CD4-positive, alpha-beta T cell treated with Interleukin-10 for 1 hour (primary cell): Measurements from ENCODE around the gene LAMA5.

Experiments used
- DNase-seq: peaks from one replicate; pipeline ENCODE4 v3.0.0-alpha.2; 2020

LAMA5 gene

DNA sequence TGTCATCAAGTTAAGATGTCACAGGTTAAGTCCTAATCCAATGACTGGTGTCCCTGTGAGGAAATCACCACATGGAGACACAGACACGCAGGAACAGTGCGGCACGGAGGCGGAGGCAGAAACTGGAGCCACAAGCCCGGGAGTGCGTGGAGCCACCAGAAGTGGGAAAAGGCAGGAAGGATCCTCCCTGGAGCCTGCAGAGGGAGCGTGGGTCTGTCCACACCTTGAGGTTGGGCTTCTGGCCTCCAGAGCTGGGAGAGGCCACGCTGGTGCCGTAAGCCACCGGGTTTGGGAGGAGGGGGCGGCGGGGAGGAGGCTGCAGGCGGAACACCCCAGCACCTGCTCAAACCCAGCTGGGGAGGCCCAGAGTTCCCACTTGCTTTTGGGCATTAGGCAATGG is 36.2 kb upstream of the LAMA5 start:
- no peak for DNase-seq

DNA sequence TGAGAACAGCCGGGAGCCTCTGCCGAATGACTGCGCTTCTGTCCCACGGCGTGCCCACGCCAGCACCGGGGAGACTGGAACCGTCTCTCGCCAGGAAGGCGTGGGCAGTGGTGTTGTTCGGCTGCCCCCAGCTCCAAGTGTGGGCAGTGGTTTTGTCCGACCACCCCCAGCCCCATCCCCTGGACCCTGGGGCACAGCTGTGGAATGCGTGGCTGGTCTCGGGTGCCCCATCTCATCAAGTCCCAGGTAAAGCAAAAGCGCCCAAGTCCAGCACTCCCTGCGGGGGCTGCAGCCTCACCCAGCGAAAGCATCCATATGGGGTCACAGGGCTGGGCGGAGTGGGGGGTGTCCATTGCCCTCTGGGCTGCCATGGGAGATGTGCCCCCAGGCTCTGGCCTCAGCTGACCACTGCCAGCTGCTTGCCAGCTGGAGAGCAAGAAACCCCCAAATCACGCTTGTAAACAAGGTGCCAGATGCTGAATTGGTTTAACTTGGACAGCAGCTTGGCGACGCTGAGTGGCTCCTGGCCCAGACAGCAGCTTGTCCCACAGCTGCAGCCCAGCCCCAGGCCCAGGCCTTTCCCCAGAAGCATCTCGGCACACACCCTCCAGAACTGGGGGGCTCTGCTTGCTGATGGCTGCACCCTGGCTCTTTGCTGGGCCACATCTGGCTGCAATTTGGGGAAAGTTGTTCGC is 35.5 kb upstream of the LAMA5 start:
- no peak for DNase-seq

DNA sequence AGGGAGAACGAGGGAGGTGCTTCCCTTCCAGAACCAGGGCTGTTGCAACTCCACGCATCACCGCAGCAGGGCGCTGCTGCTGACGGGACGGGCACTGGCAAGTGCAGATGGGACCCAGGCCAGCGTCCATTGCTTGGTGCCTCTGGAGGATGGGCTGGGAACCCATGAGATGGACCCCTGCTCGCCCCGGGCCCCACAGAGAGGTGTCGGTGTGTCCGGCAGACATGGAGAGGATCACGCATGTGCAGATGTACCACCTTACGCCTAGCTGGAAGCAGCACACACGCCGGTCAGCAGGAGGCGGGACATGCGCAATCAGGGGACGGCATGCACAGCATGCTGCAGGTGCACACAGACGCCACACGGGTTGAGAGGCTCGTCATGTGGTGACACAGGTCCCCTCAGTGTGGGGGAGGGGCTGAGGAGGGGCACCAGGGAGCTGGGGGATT is 34.2 kb upstream of the LAMA5 start:
- no peak for DNase-seq

DNA sequence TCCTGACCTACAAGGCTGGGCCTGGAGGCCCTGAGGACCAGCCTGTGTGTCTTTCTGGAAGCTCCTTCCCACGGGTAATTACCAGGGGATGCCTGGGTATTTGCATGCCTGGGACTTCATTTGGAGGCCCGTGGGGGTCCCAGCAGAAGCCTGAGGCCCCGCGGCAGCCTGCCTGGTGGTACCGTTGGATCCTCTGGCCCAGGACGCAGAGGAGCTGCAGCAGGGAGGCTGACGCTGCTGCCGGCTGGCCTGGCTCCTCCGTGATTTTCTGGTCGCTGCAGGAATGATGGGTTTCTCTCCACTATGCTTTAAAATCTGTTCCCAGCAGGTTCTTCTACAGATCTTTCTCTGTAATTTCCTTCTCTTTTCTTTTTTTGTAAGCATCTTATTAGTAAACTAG is 33.4 kb upstream of the LAMA5 start:
- DNase-seq: no peak

DNA sequence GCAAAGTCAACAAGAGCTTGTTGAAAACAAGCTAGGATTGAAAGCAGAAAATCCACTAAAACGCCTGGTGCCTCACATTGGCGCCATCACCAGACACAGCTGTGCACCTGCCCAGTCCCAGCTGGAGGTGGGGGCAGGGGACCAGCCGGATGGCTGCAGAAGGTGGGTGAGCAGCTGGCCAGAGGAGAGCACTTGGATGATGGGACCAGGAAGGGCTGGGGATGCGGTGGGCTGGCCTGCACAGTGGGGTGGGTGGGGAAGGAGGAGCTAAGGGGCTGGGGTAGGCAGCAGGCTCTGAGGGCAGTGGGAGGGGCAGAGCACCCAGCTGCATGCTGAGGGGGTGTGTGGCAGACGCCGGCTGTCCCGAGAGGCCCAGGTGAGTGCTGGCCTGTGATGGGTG is 32.9 kb upstream of the LAMA5 start:
- no peak for DNase-seq

DNA sequence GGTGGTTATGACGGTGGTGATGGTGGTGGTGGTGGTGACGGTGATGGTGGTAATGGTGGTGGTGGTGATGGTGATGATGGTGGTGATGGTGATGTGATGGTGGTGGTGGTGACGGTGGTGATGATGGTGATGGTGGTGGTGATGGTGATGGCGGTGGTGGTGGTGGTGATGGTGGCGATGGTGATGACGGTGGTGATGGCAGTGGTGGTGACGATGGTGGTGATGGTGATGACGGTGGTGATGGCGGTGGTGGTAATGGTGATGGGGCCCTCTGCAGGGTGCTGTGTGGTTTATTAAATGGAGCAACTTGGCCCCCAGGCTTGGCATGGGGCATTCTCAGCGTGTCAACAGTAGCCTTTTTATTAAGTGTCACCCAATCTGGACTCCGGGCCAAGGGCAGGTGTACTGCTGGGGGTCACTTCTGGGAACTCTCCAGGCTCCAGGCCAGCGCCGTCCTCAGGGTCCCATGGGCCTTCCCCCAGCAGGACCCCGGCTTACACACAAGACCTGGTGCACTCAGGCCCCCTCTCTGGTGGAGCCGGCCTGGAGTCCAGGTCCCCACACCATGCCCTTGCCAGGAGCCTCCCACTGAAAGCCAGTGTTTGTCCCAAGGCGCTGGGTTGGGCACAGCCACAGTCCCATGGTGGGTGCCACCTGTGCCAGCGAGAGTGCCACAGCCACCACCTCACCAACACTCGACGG is 31.2 kb upstream of the LAMA5 start:
- no peak for DNase-seq

DNA sequence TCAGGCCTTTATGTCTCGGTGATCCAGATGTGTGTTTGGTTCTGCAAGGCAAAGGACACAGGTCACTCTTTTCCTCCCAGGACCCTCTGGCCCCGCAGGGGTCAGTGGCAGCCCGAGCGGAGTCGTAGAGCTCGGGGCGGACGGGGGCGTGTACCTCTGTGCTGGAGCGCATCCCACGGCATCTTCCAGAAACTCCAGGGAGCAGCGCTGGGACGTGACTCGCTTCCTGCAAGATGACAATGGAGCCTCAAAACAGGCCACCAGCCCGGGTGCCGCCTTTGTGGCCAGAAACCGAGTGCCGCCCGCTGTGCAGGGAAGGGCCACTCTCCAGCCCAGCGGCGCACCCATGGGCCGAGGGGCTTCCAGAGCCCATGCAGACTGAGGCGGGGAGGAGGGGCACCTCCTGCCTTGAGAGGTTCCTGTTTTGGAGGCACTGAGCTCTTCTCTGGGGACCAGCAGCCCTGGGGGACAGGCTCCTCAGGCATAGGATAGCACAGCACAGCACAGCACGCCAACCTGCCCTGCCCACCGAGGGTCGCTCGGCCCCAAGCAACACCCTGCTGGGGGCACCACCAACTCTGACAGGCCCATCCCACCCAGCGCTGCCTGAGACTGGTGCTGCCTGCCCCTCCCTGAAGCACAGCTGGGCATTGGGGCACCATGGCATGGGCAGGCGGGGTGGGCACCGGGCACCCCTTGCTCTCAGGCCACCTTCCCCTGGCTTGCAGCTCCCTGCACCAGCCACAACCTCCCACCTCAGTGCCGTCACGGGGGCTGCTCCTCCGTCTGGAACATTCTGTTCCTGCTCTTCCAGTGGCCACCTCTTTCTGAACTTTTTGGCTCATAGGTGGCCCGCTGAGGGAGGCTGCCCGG is 29.5 kb upstream of the LAMA5 start:
- DNase-seq: no peak

DNA sequence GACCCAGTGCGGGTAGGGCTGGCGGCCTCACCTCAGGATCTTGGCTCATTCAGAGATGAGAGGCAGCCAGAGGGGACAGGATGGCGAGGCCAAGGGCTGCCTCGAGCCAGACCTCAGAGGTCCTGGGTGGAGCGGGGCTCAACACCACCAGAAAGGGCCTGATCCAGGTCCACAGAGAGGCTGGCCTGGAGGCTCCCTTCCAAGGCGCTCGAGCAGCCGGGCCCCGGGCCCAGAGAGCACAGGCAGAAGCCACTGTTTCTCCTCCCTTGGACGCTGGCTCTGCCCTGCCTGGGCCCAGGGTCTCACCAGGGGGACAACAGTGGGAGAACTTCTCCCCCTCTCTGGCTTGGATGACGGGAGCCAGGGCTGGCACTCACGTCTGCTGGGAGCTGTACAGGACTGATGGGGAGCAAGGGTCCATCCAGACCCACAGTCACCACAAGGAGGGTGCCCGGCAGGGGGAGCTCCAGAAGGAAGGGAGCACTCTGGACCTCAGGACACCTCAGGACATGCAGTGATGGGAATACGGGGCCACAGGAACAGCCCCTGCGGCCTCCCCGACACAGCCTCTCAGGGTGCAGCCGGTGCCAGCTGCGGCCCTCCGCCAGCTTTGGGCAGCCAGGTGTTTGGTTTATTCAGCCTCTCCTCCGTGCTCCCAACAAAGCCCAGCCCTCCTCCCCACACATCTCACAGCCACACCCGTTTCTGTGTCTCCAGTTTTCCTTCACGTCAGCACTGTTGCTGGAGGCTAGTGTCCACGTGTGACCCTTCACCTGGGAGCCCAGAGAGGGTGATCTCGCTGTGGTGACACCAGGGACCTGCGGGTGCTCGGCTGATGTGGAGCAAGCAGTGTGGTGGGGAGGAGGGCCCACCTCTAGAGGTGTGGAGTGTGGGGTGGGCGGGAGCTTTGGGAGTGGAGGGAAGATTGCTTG is 28.5 kb upstream of the LAMA5 start:
- DNase-seq: no peak

DNA sequence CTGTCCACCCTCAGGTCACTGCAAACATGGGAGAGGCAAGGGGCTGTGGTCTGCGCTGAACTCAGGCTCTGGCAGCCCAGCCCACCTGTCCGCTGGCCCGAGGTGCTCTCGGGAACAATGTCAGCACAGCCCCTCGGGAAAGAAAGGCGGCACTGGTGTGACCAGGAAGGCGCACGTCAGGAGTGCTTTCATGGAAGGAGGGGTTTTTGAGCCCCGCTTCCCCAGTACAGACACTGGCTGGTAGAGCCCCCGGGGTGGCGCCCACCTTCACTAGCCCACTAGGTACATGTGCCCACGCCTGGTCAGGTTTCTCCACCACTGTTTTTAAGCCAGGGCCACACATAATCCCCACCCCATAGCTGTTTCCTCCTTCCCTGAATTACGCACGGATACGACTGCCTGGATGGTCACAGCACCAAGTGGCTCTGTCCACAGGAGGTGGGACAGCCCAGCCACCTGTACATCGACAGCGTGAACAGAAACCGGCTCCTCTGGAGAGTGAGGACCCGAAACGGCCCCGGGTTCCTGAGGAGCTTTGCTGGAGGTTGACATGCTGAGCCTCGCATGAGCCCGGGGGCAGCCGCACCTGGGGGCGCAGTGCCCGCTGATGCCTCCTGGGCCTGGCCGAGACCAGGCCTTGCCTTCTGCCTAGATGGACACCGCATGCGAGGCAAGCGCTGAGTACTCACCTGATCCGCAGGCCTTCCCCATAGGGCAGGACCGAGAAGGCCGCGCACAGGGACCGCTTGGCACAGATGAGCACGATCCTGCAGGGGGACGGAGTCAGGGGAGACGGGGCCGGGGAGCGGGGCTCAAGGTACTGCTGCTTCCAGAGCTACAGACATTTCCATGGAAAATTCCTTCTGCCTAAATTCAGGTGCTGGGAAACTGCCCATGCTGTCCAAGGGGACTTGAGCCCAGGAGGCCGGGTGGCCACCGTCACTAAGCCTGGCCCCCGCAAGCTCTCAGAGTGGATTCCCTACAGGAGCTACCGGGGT is 27.4 kb upstream of the LAMA5 start:
- no peak for DNase-seq

DNA sequence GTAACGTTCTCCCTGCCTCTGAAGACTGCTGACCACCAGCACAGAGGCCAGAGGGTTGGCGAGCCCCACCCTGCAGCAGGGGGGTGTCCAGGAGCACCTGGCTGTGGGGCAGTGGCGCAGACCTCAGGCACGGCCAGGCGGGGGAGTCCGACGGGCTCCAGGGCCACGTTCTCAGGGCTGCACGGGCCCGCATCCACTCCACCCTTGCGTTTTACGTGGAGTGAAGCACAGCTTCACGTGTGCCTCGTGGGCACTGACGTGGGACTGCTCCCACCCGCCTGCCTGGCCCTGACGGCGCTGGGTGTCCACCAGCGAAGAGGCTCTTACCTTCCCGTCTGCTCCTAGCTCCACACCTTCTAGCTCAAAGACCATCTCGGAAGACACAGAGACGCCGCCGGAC is 26.7 kb upstream of the LAMA5 start:
- DNase-seq: no peak

DNA sequence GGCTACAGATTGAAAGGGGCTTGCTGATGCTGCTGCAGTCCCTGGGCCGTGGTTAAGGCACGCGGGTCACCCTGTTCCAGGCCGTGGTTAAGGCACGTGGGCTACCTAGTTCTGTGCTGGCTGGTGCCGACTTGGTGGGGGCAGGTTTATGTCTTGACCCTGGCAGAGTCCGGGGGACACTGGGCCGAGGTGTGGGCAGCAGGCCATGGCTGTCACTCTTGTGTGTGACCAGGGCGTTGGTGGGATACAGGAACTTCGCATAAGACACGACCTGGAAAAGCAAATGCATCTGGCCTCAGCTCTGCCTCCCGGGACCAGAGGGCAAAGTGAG is 26.2 kb upstream of the LAMA5 start:
- DNase-seq: no peak

DNA sequence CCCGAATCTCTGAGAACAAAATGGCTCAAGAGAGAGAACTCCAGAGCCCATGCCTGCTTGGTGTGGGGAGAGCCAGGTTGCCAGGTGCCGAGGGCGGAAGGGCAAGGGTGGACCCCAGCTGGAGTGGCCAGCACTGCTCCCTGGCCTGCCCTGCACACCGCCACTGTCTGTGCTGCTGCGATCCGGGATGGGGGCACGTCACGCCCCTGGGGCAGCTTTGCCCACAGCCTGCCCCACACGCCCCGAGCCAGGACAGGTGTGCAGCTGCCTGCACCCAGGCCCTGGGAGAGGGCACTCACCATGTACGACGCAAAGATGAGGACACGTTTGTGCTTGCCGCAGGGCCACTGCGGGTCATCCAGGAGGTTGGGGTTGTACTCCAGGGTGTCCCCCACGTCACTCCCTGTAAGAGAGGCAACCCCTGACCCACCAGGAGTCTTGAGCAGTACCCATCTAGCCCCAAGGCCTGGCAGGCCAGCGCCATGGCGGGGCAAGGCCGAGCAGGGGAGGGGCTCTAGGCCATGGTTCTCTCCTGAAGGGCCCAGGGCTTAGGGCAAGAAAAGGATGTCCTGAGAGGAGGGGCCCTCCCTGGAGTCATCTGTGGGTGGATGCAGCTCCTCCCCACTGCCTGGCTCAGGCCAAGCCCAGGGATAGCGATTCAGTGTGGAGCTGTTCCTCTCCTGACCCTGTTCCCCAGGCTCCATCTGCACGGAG is 25.7 kb upstream of the LAMA5 start:
- no peak for DNase-seq

DNA sequence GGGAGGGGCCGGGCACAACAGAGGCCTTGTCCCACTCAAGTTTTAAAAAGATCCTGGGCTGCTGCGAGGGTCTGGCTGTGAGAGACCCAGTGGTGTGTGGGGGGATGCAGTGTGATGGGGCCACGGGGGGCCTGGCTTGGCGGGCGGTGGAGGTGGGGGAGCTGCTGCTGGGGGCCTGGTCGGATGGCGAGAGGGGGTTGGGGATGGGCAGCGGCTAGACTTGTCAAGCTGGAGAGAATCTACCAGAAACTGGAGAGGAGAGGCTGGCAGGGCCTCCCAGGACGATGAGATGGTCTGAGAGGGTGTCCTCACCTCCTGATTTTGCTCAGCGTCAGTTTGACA is 24.9 kb upstream of the LAMA5 start:
- DNase-seq: no peak

DNA sequence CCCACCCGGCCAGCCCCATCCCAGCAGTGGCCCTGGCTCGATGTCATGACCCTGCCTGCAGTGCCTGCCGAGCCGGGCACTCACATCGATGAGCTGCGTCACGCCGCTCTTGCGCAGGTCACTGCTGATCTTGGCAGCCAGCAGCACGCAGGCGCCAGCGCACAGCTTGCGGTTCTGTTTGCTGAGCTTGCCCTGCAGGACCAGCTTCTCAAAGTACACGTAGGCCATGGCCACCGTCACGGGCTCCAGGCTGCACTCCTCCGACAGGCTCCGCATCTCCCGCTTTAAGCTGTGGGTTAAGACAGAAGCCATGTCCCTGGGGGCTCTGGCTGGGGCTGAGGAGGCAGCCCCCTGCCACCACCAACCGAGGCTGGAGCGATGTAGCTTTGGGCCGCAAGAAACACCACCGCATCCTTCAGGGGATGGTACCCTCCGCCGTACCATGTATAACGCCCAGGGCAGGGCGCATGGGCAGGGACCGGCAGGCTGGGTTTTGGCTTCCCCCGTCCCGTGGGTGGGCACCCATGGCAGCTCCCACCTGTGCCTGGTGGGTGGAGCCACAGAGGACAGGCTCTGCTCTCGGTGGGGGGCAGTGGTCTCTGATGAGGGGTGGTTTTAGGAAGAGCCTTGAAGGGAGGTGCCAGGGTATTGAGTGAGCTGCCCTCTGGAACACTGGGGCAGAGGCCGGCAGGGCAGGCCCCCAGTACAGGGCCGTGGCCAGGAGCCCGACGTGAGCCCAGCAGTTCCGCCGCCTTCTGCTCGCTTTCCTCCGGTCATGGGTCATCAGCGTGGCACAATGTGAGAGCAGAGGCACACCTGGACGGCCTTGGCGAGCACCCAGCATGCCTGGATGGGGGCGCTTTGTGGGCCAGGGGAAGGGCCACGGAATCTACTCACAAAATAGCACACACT is 24.3 kb upstream of the LAMA5 start:
- DNase-seq: no peak

DNA sequence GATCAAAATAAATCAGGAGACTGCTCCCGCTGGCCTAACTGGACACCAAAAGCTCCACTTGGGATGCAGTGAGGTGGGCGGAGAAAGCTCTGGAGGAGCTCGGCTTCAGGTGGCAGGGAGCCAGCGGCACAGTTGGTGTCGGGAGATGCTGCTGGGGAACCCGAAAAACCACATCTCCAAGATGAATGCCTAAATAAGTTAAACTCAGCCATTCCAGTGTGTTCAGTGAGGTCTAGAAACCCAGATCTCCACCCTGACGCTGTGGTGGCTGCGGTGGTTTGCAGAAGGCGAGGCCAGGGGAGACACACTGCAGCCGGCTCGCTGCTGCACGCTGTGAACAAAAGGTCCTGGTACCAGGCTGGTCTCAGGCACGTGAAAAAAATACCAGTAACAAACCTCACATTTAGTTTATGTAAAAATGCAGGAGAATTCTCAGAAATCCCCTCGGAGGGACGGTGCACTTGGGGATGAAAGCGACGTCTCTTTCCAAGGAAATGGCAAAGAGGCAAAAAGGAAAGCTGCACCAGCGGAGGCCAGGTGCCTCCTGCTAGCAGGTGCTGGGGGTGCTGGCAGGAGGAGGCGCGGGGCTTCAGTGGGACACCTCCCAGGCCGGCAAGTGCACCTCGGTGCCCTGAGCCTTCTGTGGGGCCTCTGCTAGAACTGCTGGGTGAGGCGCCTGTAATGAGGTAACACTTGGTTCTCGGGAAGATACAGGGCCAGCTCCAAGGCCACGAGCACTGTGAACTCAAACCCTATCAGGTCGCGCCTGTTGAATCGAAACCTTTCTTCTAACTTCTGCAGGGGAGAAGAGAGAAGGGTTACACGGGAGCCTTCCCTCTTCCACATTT is 23.4 kb upstream of the LAMA5 start:
- no peak for DNase-seq

DNA sequence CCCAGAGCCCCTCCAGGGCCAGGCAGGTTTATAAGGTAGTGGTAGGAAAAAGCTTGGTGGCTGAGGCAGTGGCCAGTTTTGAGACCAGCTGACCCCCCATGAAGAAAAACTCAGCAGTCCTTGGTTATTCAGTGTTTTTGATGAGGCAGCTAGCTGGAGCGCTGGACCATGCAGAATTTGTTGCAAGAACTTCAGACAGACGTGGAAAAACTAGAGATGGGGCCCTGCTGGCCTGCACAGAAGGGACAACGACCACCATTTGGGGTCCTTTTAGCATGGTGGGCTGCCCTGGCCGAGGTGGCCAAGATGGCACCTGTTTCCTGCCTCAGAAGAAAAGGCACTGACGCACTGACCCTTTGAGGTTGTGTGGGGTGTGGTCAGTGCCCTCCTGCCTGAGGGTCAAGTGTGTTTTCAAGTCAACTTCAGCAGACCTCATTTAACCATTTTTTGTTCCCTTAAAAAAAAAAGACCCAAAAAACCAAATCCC is 22.5 kb upstream of the LAMA5 start:
- no peak for DNase-seq

DNA sequence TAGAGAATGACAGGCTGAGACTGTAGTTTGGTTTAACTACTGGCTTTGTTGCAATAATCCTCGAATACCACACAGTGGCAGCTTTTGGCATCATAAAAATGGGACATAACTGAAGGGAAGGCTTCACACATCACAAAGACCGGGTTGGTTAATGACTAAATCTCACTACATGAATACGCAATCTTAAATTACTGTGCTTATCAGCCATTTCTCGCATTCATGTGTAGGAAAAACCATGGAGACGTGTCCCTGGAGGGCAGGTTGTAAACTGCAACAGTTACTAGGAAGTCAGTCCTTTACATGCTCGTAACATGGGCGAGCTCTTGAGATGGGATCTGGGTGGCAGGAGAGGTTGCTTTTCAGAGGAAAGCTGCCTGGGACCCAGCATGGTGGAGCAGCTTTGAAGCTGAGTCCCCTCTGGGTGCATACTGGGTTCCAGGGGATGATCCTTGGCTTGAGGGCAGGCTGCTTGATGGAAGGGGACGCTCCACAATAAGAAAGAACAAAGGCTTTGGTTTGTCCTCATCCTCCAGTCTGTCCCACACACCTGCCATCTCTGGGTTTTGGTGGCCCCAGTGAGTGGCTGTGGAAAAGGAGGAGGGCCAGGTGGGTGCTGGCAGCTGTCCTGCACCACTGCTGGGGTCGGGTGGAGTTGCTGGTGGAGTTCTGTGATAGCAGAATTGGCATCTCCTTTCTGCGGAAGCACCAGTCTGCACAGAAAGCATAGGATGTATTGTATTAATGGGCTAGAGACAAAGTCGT is 21.9 kb upstream of the LAMA5 start:
- no peak for DNase-seq
